Measurements from ENCODE around the gene ORM2.

Gene ORM2

DNA sequence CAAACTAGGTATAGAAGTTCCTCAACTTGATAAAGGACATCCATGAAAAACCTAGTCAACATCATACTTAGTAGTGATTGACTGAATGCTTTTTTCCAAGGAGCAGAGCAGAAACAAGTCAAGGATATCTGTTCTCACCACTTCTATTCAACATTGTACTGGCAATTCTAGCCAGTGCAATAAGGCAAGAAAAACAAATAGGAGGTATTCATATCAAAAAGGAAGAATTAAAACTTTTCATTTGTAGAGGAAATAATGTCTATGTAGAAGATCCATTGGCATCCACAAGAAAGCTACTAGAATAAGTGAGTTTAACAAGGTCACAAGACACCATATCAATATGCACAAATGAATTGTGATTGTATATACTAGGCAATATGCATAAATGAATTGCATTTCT is 35.0 kb upstream of the ORM2 start:
- DNase-seq, result no peak

DNA sequence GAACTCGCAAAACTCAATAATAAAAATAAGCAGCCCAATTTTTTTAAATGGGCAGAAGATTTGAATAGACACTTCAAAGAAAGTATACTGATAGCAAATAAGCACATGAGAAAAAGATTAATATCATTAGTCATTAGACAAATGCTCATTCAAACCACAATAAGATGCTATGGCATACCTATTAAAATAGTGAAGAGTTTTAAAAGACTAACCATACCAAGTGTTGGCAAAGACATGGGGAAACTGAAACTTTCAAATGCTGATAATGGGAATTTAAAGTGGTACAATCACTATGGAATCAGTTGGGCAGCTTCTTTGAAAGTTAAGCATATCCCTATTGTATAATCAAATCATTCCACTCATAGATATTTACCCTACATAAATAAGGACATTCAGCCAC is 33.3 kb upstream of the ORM2 start:
- DNase-seq, result no peak

DNA sequence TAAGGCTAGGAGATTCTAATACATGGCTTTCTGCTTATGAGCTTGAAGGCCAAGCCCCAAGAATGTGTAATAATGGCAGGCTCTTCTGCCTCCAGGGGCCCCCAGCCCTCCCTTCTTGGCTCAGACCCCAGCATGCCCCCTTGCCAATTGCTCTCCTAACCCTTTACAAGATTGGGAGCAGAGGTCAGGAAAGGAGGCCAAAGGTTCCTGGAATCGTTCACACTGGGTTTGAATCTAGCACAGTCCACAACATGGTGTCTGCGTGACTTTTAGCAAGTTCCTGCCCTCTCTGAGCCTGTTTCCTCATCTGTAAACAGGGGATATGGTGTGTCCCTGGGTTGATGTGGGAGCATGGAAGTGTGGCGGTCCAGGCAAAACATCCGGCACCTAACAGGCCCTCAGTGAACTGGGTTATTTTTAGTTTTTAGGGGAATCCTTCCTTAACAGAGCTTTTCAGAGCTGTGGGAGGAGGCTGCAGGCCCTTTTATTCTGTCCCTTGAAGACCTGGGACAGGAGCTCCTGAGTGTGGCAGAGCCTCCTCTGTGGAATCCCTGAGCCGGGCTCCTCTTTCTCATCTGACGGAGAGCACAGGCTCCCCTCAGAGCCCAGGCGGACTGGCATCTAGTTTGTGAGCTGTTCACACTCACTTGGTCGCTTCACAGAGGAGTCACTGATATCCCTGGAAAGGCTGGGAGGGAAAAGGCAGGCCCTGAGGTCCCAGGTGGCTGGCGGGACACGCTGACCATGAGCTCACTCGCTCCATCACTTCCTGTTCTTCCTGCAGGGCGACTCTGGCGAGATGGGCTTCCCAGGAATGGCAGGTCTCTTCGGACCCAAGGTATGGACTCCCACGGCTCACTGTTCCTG is 30.1 kb upstream of the ORM2 start:
- DNase-seq, result no peak

DNA sequence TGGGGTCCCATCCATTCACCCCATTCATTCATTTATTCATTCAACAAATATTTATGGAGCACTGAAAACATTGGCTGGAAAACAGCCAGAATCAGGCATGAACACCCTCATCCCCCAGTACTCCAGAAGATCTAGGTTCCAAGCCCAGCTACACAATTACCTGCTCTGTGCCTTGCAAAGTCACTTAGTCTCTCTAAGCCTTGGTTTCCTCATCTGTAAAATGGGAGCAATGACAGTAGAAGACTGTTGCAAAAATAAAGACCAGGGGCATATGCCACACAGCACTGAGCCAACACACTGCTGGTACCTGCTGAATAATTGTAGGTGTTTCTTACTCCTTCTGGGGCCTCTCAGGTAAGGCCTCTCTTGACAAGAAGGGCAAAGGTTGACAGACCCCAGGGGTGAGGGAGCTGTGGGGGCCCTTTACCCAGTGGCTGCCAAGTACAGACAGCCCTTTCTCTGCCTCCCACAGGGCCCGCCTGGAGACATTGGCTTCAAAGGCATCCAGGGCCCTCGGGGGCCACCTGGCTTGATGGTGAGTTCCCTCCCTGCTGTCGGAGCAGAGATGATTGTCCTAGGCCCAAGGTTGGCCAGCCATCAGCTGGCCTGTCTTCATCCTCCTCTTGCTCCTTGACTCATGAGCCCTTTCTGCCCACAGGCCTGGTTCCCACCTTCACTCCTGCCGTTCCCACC is 29.4 kb upstream of the ORM2 start:
- DNase-seq, result no peak

DNA sequence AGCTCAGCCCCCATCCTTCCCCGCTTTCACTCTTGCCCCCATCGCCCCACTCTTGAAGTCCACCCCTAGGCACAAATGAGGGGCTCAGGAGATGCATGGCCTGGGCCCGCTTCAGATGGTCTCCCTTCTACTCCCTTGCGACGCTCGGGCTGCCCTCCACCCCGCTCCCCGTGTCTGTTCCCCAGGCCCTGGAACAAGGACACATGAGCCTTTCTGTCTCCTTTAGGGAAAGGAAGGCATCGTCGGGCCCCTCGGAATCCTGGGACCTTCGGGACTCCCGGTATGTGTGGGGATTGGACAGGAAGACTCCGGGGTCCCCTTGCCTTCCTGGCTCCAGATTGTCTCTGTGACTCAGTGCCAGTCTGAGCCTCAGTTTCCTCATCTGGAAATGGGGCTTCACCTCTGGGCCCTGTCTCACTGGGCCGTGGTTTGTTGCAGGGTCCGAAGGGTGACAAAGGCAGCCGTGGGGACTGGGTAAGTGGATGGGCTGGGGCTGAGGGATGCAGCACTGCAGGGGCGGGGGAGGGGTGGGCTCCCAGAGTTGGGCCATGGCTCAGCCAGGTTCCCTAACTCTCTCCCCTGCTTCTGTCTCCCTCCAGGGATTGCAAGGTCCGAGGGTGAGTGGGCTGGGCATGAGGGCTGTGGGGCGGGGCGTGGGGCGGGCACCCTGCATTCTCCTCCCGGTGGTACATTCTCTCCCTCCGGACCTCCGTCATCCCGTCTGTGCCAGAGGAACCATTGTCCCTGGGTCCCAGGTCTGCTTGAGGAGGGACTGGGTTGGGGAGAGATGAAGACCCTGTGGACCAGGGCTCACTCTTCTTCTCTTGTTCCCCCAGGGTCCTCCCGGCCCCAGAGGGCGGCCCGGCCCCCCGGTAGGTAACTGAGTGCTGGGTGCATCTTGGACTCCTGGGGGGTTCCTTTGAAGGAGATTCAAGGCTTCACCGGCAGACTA is 28.5 kb upstream of the ORM2 start:
- no peak for DNase-seq

DNA sequence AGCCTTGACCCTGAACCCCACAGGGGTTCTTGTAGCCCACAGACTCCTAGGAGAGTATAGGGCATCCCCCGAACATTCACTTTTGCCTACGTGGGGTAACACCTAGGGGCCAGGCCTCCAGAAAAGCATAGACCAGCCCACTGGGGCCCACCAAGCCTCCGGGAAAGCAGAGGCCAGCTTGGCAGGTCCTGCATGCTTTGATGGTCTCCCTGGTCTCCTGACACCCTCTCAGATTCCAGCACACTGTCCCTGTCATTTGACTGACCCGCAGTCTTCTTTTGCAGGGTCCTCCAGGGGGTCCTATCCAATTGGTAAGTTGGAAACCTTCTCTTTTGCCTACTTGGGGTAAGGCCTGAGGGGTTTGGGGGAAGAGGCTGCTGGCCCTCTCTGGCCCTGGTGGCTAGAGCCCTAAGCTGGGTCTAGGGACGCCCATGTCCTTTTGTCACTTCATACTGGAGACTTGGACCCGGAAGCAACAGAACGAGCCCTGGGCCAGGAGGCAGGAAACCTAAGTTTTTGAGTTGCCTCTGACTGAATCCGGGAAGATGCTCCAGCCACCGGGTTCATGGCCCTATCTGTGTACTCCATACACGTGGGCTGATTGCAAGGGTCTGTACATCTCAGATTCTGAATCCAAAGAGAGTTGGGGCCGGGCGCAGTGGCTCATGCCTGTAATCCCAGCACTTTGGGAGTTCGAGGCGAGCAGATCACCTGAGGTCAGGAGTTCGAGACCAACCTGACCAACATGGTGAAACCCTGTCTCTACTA is 27.7 kb upstream of the ORM2 start:
- no peak for DNase-seq

DNA sequence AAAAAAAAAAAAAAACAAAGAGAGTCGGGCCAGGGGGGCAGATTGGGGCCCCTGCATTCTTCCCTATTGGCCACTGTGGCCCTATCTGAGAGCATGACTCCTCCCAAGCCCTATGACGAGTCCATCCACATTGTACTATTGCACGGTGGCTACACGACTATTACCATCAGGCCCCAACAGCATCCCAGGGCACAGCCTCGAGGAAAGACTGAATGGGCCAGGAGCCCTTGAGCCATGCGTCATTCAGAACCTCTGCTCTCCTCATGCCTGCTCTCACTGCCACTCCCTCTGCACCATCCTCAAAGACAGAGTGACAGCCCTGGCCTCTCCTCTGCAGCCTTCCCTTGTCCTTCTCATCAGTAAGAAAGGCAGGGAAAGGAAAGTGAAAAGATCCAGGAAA is 26.9 kb upstream of the ORM2 start:
- no peak for DNase-seq

DNA sequence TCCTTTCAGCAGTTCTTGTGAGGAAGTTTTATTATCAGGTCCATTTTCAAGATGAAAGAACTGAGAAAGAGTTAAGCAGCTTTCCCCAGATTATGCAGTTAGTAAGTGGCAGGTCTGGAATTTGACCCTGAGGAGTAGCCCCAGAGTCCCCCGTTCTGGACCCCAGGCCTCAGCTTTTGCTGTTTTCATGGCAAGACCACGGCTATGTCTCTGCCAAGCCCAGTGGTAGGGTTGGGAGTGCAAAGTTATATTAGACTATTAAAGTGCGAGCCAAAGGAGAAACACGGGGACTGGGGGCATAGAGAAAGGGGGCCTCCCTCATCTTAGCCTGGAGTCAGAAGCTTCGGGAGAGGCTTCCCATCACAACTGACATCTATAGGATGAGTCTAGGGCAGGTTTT is 26.1 kb upstream of the ORM2 start:
- no peak for DNase-seq

DNA sequence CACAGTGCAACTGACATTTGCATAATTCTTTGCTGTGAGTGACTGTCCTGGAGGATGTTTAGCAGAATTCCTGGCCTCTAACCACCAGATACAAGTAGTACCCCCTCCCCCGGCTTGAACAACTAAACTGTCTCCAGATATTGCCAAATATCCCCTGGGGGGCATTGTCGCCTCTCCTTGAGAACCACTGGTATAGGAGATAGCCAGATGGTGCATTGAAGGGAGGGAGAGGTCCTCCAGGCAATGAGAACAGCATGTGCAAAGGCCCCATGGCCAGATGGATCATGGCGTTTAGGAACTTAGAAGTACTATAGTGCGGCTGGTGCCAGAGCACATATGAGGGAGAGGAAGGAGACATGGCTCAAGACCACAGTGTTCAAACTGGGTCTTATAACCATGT is 25.7 kb upstream of the ORM2 start:
- DNase-seq, result no peak

DNA sequence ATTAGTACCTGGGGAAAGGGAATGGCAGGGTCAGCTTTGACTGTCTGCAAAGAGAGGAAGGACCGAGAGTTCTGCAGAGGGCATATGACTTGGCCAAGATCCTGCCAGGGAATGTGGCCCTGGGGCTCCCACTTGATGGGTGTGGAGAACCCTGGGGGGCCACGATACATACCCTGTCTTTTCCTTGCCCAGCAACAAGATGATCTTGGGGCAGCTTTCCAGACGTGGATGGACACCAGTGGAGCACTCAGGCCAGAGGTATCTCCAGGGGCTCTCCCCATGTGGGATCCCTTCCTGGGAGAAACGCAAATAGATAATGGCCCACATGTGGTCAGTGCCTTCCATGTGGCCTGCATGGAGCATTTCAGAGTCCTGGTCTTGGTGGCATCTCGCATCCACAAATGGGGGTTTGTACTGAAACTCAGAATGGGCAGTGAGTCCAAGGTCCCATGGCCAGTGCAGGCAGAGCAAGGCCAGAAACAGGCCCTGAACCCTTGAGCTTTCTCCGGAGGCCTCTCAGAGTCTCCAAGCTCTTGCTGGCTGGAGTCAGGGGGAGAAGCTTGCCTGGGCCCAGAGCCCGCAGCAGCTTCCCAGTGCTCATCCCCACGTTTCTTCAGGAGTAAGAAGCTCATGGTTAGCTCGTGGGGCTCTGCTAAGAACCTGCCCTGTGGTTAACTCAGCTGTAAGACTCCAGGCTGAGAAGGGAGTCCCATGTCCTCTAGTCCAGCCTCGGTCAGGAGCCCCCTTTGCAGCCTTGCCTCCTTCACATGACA is 25.1 kb upstream of the ORM2 start:
- DNase-seq, result no peak

DNA sequence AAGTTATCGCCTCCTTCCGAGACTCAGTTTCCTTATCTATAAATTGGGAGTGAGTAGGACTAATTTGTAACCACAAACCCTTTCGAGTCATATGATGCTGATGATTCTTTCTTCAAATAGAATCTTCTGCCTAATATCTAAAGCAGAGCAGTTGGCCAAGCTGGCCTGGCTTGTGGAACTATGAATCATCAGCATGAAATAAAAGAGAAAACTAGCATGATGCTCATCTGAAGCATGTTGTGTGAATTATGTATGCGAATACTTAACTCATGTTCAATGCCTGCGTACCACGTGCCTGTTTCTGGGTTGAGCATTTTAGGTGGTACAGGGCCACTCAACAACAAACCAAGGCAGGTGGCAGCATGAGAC is 21.8 kb upstream of the ORM2 start:
- no peak for DNase-seq

DNA sequence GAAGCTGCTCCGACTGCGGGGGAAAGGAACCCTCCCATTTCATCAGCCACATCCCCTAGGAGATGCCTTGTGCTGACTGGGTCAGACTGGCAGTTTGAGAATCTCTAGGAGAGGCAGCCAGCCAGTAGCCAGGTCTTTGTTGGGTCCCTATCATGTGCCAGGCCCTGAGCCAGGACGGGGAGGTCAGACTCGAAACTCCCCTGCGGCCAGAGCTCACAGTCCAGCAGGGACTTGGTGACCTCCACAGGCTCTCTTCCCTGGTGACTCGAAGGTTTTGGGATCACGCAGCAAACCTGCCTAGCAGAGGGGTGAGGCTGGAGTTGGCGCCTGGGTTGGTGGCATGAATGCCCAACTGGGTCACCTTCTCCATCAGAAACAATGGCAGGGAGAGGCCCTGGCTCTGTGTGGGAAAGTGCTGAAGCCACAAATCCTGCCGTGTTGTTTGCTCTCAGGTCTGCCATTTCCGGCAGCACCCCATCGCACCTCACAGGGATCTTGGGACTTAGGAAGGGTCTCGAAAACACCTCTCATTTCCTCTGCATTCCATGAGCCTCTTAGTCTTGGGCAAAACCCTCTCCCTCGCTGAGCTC is 21.2 kb upstream of the ORM2 start:
- DNase-seq, result no peak

DNA sequence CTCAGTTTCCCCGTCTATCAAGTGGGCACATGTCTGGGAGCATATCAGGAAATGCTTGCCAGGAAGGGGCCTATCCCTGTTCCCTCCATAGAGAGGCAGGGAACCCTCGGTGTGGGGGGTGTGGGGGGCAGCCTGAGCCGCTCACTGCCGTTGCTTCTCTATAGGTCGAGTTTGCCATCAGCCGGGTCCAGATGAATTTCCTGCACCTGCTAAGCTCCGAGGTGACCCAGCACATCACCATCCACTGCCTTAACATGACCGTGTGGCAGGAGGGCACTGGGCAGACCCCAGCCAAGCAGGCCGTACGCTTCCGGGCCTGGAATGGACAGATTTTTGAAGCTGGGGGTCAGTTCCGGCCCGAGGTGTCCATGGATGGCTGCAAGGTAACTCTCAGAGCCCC is 20.6 kb upstream of the ORM2 start:
- no peak for DNase-seq

DNA sequence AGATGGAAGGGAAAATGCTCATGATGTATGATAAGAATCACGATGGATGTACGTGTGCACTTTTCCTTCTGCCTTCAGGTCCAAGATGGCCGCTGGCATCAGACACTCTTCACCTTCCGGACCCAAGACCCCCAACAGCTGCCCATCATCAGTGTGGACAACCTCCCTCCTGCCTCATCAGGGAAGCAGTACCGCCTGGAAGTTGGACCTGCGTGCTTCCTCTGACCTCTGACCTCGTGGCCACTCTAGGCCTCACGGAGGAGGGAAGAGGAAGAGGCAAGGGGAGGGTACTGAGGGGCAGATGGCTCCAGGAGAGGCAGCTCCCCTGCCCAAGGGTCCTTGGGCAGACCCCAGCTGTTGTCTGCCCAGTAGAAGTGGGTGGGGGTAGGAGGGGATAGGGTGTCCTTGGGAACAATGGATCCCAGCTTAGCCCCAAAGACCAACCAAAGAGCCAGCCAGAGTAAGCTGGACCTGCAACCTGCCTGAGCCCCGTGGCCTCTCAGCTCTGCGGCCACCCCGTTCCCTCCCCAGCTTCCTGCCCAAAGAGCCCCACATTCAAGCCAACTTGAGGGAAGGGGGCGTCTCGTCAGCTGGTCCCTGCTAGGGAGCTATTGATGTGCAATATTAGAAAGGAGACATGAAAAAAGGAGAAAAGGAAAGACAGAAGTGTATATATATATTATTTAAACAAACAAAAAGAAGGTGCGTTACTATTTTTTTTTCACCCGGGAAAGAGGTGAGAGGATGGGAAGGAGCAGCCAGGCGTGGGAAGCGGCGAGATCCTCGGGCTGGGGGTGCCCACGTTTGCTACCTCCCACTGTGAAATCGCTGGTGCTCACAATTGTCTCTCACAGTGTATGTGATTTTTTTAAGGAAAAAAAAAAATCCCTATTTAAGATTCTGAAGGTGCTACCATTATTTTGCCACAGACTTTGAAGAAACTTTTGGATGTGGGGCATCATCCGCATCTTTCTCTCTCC is 18.9 kb upstream of the ORM2 start:
- DNase-seq, result no peak

DNA sequence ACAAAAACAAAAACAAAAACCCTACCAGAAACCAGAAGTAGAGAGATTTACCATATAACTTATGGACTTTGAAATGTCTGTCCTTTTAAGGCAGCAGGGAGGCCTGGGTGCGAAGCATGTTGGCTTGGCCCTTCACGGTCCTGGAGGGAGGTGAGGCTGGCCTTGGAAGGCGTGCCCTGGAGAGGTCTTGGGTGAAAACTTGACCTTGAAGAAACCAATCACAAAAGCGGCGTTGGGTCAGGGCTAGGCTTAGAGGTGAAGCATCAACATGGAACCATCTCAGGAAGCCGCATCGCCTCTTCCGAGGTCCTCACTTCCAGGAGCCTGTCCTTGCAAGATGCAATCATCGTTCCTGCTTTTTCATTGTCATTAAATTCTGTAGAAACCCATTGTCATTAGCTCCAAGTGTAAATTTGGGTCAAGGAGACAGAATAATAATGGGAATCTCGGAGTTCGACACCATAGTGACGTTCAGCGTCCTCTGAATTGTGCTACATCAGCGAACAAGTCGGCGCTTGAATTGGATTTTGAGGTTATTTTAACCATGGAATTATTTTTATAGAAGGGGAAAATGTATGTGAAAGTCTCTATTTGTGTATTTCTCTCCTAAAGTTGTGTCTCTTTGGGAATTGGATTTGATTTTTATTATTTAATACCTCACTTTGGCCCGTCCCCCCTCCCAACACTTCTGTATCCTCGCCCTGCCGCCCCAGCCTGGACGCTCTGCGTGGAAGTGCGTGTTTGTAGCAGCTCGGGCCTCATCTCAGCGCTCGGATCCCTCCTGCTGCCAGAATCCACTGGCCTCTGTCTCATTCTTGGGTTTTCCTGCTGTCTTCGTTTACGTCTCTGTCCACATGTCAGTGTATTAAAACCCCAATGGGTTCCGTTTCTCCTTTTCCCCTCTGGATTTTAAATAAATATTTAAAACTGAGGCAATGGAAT is 17.8 kb upstream of the ORM2 start:
- DNase-seq, result no peak

DNA sequence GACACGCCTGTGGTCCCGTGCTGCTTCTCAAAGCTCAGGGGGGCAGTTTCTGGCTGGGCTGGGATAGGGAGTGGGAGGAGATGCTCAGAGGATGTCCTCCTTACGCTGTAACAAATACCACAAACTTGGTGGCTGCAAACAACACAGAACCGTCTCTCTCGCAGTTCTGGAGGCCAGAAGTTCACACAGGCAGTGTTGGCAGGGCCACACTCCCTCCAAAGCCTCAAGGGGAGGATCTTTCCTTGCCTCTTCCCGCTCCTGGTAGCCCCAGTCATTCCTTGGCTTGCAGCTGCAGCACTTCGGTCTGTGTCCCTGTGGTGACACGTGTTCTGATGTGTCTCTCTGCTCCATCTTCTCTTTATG is 17.2 kb upstream of the ORM2 start:
- DNase-seq, result no peak

DNA sequence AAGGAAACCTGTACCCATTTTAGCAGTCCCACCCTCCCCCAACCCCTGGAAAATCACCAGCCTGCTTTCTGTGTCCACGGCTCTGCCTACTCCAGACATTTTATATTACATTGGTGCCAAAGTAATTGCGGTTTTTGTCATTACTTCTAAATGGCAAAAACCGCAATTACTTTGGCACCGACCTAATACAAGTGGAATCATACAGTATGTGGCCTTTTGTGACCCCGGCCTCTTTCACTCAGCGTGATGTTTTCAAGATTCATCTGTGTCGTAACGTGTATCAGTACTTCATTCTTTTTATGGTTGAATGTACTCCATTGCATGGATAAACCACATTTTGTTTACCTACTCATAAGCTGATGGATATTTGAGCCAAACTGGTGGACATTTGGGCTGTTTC is 16.5 kb upstream of the ORM2 start:
- no peak for DNase-seq

DNA sequence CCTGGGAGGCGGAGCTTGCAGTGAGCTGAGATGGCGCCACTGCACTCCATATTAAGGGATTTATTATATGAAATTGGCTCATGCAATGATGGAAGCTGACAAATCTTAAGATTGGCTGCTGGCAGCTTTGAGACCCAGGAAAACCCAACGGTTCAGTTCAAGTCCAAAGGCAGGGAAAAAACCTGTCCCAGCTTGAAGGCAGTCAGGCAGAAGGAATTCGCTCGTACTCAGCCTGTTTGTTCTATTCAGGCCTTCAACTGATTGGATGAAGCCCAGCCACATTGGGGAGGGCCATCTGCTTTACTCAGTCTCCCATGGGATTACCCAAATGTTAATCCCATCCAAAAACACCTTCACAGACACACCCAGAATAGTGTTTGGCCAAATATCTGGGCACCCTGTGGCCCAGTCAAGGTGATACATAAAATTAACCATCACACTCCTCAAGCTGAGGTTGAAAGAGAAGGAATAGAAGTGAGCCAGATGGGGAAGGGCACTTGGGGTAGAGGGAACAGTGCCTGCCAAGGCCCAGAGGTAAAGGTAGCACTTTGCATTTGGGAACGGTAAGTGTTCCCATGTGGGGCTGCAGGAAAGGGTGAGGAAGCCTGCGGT is 15.3 kb upstream of the ORM2 start:
- no peak for DNase-seq
